Embryonic facial prominence (tissue), 1 donor: ENCODE data around the gene RMI1.
"Not testable (repeated sequence)": the region's sequence is repeated elsewhere in the genome, so short reads cannot be mapped to it uniquely, and the experiment has no call there.

Experiments used
- DNase-seq: peaks from one replicate; pipeline ENCODE4 v3.0.0-alpha.2; 2016; ENCODE audit errors: extremely low spot score

The RMI1 gene

GRCh38 chr9:83980395-83981125, at the start of gene RMI1:
Gene RMI1, plus strand, starts transcription at chr9:83980805. Its CDS starts 20,182 bp downstream, at chr9:84000987.
- peak; percentile 95 for DNase-seq

GRCh38 chr9:83930881-83931280, 49.7 kb upstream of the RMI1 start:
- DNase-seq, result no peak

- no peak for DNase-seq
These were observed 48.6 kb upstream of the RMI1 start for GRCh38 chr9:83932011-83932410.

GRCh38 chr9:83932851-83933250, 47.8 kb upstream of the RMI1 start:
- no peak for DNase-seq

- no peak for DNase-seq
These were observed 46.8 kb upstream of the RMI1 start for GRCh38 chr9:83933790-83934189.

- DNase-seq, result no peak
These were observed 45.9 kb upstream of the RMI1 start for GRCh38 chr9:83934569-83935275.

- DNase-seq, result no peak
These were observed 45.2 kb upstream of the RMI1 start for GRCh38 chr9:83935276-83935935.

GRCh38 chr9:83936523-83936922, 44.1 kb upstream of the RMI1 start:
- DNase-seq, result no peak

GRCh38 chr9:83937861-83938455, 42.6 kb upstream of the RMI1 start:
- DNase-seq, result peak; percentile 63

- DNase-seq, result no peak
These were observed 39.9 kb upstream of the RMI1 start for GRCh38 chr9:83940590-83941303.

- not testable (repeated sequence) for DNase-seq
These were observed 32.5 kb upstream of the RMI1 start for GRCh38 chr9:83948096-83948495.

GRCh38 chr9:83956086-83956435, 24.5 kb upstream of the RMI1 start:
- no peak for DNase-seq

GRCh38 chr9:83956436-83957247, 24.0 kb upstream of the RMI1 start:
- no peak for DNase-seq

GRCh38 chr9:83957248-83957513, 23.4 kb upstream of the RMI1 start:
- no peak for DNase-seq

GRCh38 chr9:83959061-83959460, 21.5 kb upstream of the RMI1 start:
- DNase-seq, result no peak

- DNase-seq, result no peak
These were observed 19.6 kb upstream of the RMI1 start for GRCh38 chr9:83960991-83961390.

GRCh38 chr9:83962165-83962564, 18.4 kb upstream of the RMI1 start:
- DNase-seq, result no peak

- DNase-seq, result no peak
These were observed 15.6 kb upstream of the RMI1 start for GRCh38 chr9:83964973-83965349.

GRCh38 chr9:83965350-83966208, 15.0 kb upstream of the RMI1 start:
- DNase-seq, result no peak

GRCh38 chr9:83966209-83966582, 14.4 kb upstream of the RMI1 start:
- no peak for DNase-seq
